IMR-90 (cell line): ENCODE measurements around the gene SHROOM3. TPM values are rescaled to one million over a fixed set of nuclear protein-coding genes. Genes with fewer than 3 reads are reported as not detected.
A peak's percentile ranks its signal among the peaks of the same experiment; 100 is the strongest.

Experiments
- ATAC-seq: fragments of 200-7000 bp; cut with Tn5 transposase; 2 replicates; pipeline ENCODE4 v1.9.1; 2020; ENCODE audit warnings: low read depth, mild to moderate bottlenecking, moderate library complexity
- BruUV-seq: library from RNA; stranded (reverse); fragments of 400-500 nt; replicated peaks from 2 replicates; lab custom pipeline; 2021; lab: Mats Ljungman, UMichigan
- CTCF ChIA-PET: fragments of 300-600 bp; formaldehyde crosslinking; extraction: SDS; loops from one replicate; lab custom pipeline; 2021; ENCODE audit warnings: antibody characterized with exemption; lab: Yijun Ruan, JAX
- POLR2A ChIA-PET: fragments of 300-600 bp; sonication (Branson Sonifier 250); formaldehyde crosslinking; loops from one replicate; lab custom pipeline; 2022; ENCODE audit warnings: antibody characterized with exemption; ENCODE audit not compliant: unreplicated experiment; lab: Charles Lee
- DNase-seq: peaks from one replicate; pipeline ENCODE4 v3.0.0; 2013
- H2AFZ ChIP-seq: replicated peaks from 2 replicates; pipeline ENCODE3; 2013; ENCODE audit warnings: low read length, mild to moderate bottlenecking; ENCODE audit not compliant: poor library complexity
- H2AK5ac ChIP-seq: 2 replicates; pipeline ENCODE4 v1.6.1; 2013; ENCODE audit warnings: low read depth, low read length, inconsistent platforms
- H2AK9ac ChIP-seq: replicated peaks from 2 replicates; pipeline ENCODE3; 2013; ENCODE audit warnings: mild to moderate bottlenecking, low read depth, low read length, moderate library complexity; ENCODE audit not compliant: poor library complexity
- H2BK120ac ChIP-seq: 2 replicates; pipeline ENCODE4 v1.6.1; 2013; ENCODE audit warnings: low read depth, low read length, inconsistent platforms
- H2BK15ac ChIP-seq: 3 replicates; pipeline ENCODE4 v1.6.1; 2013; ENCODE audit warnings: low read depth, low read length, inconsistent platforms
- H2BK20ac ChIP-seq: 2 replicates; pipeline ENCODE4 v1.6.1; 2013; ENCODE audit warnings: low read depth, mild to moderate bottlenecking, inconsistent platforms, low read length, moderate library complexity
- H2BK5ac ChIP-seq: 2 replicates; pipeline ENCODE4 v1.6.1; 2013; ENCODE audit warnings: mild to moderate bottlenecking, low read depth, low read length, inconsistent platforms; ENCODE audit not compliant: poor library complexity, severe bottlenecking
- H3K14ac ChIP-seq: replicated peaks from 2 replicates; pipeline ENCODE4 v1.6.1; 2013; ENCODE audit warnings: low read depth, low read length, inconsistent platforms
- H3K18ac ChIP-seq: 2 replicates; pipeline ENCODE4 v1.6.1; 2013; ENCODE audit warnings: low read depth, low read length, control low read depth
- H3K23ac ChIP-seq: 2 replicates; pipeline ENCODE4 v1.6.1; 2013; ENCODE audit warnings: low read depth, low read length, inconsistent platforms
- H3K27ac ChIP-seq: 2 replicates; pipeline ENCODE4 v1.5.1; 2013; ENCODE audit warnings: mild to moderate bottlenecking, control low read depth, low read length; ENCODE audit not compliant: insufficient read depth
- H3K27me3 ChIP-seq: 2 replicates; pipeline ENCODE4 v1.6.1; 2013; ENCODE audit warnings: low read length; ENCODE audit not compliant: control insufficient read depth, insufficient read depth
- H3K36me3 ChIP-seq: 2 replicates; pipeline ENCODE4 v1.6.1; 2013; ENCODE audit warnings: low read length, mixed read lengths; ENCODE audit not compliant: control insufficient read depth, insufficient read depth
- H3K4ac ChIP-seq: 2 replicates; pipeline ENCODE4 v1.6.1; 2013; ENCODE audit warnings: low read depth, low read length, inconsistent platforms
- H3K4me1 ChIP-seq: 2 replicates; pipeline ENCODE4 v1.6.1; 2013; ENCODE audit warnings: low read length, mixed read lengths; ENCODE audit not compliant: control insufficient read depth, insufficient read depth
- H3K4me2 ChIP-seq: 2 replicates; pipeline ENCODE4 v1.6.1; 2013; ENCODE audit warnings: low read depth, mild to moderate bottlenecking, control low read depth, low read length, moderate library complexity
- H3K4me3 ChIP-seq: 2 replicates; pipeline ENCODE4 v1.5.1; 2013; ENCODE audit warnings: low read depth, mild to moderate bottlenecking, control low read depth, low read length, moderate library complexity; ENCODE audit not compliant: insufficient read depth
- H3K56ac ChIP-seq: 2 replicates; pipeline ENCODE4 v1.6.1; 2013; ENCODE audit warnings: low read length, inconsistent platforms; ENCODE audit not compliant: insufficient read depth; ENCODE audit errors: extremely low read depth
- H3K79me1 ChIP-seq, 2 experiments: 2 replicates each; pipeline ENCODE4 v1.6.1; 2013; ENCODE audit warnings: low read length in 2 of 2, inconsistent platforms in 1 of 2, low read depth in 1 of 2
- H3K9ac ChIP-seq: 2 replicates; pipeline ENCODE4 v1.6.1; 2013; ENCODE audit warnings: low read depth, low read length, control low read depth
- H3K9me1 ChIP-seq: 2 replicates; pipeline ENCODE4 v1.6.1; 2013; ENCODE audit warnings: low read length, inconsistent platforms; ENCODE audit not compliant: insufficient read depth
- H3K9me3 ChIP-seq: 2 replicates; pipeline ENCODE4 v1.6.1; 2013; ENCODE audit warnings: low read length; ENCODE audit not compliant: control insufficient read depth, insufficient read depth
- H4K20me1 ChIP-seq: 2 replicates; pipeline ENCODE4 v1.6.1; 2013; ENCODE audit warnings: low read length, inconsistent platforms; ENCODE audit not compliant: insufficient read depth
- H4K5ac ChIP-seq: 2 replicates; pipeline ENCODE4 v1.6.1; 2013; ENCODE audit warnings: mild to moderate bottlenecking, low read depth, low read length, control low read depth
- H4K8ac ChIP-seq, 2 experiments: 2 replicates each; pipeline ENCODE4 v1.6.1; 2013; ENCODE audit warnings: low read depth in 2 of 2, low read length in 2 of 2, control low read depth in 1 of 2, inconsistent platforms in 1 of 2
- H4K91ac ChIP-seq: 2 replicates; pipeline ENCODE4 v1.6.1; 2013; ENCODE audit warnings: low read depth, low read length, inconsistent platforms; ENCODE audit not compliant: insufficient read depth
- MAFK ChIP-seq: IDR thresholded peaks from 2 replicates; pipeline ENCODE4 v1.6.1; 2012; ENCODE audit warnings: low read depth, low read length, improper control_type of control experiment
- WGBS, 2 experiments: methylation state at CpG; one replicate each; pipeline versions ENCODE4 v1.1.5 to v1.1.7; 2013; ENCODE audit warnings: missing lambda C conversion rate in 2 of 2; ENCODE audit not compliant: insufficient read length in 1 of 2; ENCODE audit errors: extremely low coverage in 2 of 2; 5-methylcytosine and 5-hydroxymethylcytosine counted together
- dilution Hi-C: fragments of 300-500 bp; cut with HindIII; formaldehyde crosslinking; loops from one replicate; pipeline ENCODE4 v1.14.3; 2018; ENCODE audit warnings: low sequenced_read_pairs; ENCODE audit not compliant: unreplicated experiment
- in situ Hi-C: fragments of 300-500 bp; cut with MboI; formaldehyde crosslinking; loops from 3 replicates; pipeline ENCODE4 v1.14.3; 2019; ENCODE audit warnings: low sequenced_read_pairs, inconsistent platforms, mixed read lengths
- intact Hi-C: fragments of 100-400 bp; cut with micrococcal nuclease; formaldehyde crosslinking; loops from 2 replicates; pipeline ENCODE4 v1.10.0; 2022
- polyA plus RNA-seq, 3 experiments: library from polyadenylated mRNA; depleted of rRNA; stranded (reverse); fragments of >200 nt; gene quantifications; 2 replicates each; pipeline ENCODE4 v1.2.3, GENCODE V29; 2012; ENCODE audit warnings: low replicate concordance in 1 of 3
- total RNA-seq: library from RNA; depleted of rRNA; stranded (reverse); fragments of >200 nt; gene quantifications from 2 replicates; pipeline ENCODE4 v1.2.3, GENCODE V29; 2012

Gene SHROOM3
- total and polyA plus RNA-seq, 2 of the 4 experiments (the other 2 are of a cell fraction), result 10.8 to 19.5 TPM

GRCh38 chr4:76811604-76812412 is 376.8 kb downstream of the SHROOM3 start:
- Histone ChIP-seq H2BK15ac (peak overlapping the region; percentile 86; the same call in 1 of the 3 replicates), H4K5ac (no peak overlapping the region), H3K36me3 (no peaks in the 10 kb centered on the region), H3K14ac (peak overlapping the region; percentile 76), H3K79me1 (no peaks in the 10 kb centered on the region), H3K4ac (peak overlapping the region; percentile 88), H2BK5ac (no peak overlapping the region), H4K91ac (peak overlapping the region; percentile 53; the same call in 1 of the 2 replicates), H3K4me1 (peaks cover 8% of the 10 kb centered on the region), H2AFZ (peak overlapping the region; percentile 84), H3K27ac (peak overlapping the region; percentile 31), H3K56ac (0 out of 2 replicates have a peak overlapping the region, but pooled peaks have one; percentile 8), H2BK20ac (peak overlapping the region; percentile 58; the same call in 1 of the 2 replicates), H3K18ac (no peak overlapping the region; the same call in 1 of the 2 replicates), H2BK120ac (peak overlapping the region; percentile 78), H3K27me3 (no peaks in the 10 kb centered on the region), H4K20me1 (no peaks in the 10 kb centered on the region), H2AK9ac (peak overlapping the region; percentile 33), H3K4me3 (no peak overlapping the region), H3K4me2 (peak overlapping the region; percentile 18; the same call in 1 of the 2 replicates), H3K9me1 (peaks cover 7% of the 10 kb centered on the region; the same call in 1 of the 2 replicates), H3K9ac (no peak overlapping the region), H3K23ac (0 out of 2 replicates have a peak overlapping the region, but pooled peaks have one; percentile 28), H2AK5ac (0 out of 2 replicates have a peak overlapping the region, but pooled peaks have one; percentile 52), H4K8ac (peak overlapping the region; percentile 39 to 89; a peak in 2 of 4 replicates), H3K9me3 (no peaks in the 10 kb centered on the region; the same call in 1 of the 2 replicates)
- ATAC-seq (peak; percentile 68), DNase-seq (peak; percentile 69)
- dilution Hi-C loops, result no loop called here
- BruUV-seq, result no TSS peak
- intact Hi-C loops, result no loop called here
- in situ Hi-C loops, result no loop called here
- ChIA-PET CTCF (interaction anchor here (0.9 kb wide), 1 partner anchor 22 kb away, joined by 3 read pairs; no protein-coding TSS in a partner anchor), POLR2A (interaction anchor here (0.6 kb wide), 1 partner anchor 25 kb away, joined by 3 read pairs; no protein-coding TSS in a partner anchor)
- TF ChIP-seq MAFK, result no peak
- WGBS, 2 experiments, result 8% methylated on average over 4 of the region's 12 CpGs; no CpG with 5 or more reads in 1 of the 2 experiments
